ENCODE results near the gene FOXC1.

Gene FOXC1

DNA sequence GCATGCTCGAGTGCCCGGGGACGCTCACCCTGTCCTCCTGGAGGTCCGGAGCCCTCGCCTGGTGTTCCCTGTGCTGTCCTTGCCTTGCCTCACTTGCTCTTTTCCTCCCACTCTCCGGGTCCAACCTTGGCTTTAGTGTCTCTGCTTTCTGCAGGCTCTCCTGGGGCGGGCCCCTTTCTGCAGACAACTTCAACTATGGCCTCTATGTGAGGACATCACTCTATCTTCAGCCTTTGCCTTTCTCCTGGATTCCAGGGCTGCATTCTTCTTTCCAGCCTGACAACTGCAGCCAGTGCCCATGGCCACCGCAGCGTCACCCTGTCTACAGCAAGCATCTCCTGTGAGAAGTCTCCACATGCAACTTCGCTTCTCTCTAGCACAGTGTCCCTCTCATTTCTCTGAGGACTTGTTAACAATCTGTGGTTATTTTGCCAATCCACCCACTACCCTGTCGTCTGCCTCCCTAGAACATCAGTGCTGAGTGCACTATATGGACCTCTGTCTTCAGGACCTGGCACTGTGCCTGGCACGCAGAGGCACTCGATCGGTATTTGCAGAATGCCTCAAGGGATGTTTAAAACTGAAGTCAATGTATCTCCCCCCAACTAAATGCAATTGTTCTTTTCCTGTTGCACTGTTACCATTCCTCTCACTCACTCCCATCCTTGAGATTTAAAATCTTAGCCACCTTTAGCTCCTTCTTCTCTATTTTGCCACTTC lies 35.9 kb downstream of the FOXC1 start:
- no peak for DNase-seq

DNA sequence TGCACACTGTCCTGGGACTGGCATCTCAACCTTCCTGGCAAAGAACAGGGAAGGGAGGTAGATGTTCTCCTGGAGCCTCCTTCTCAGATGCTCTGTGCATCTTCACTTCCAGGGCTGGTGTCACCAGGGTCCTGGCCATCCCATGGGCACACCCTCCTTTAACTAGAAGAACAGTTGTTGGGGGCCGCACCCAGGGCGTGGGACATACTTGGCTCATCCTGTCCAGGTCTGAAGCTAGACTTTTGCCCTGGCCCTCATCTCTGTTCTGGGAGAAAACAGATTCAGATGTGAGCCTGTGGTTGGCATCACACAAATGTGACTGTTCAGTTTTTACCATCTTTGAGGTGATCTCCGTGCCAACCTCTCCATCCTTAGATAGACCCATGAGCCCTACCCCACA lies 41.6 kb downstream of the FOXC1 start:
- DNase-seq, result no peak

GRCh38 chr6:1652842-1653241 lies 43.1 kb downstream of the FOXC1 start:
- no peak for DNase-seq

- no peak for DNase-seq
Measured at GRCh38 chr6:1654054-1654453, 44.3 kb downstream of the FOXC1 start.

DNA sequence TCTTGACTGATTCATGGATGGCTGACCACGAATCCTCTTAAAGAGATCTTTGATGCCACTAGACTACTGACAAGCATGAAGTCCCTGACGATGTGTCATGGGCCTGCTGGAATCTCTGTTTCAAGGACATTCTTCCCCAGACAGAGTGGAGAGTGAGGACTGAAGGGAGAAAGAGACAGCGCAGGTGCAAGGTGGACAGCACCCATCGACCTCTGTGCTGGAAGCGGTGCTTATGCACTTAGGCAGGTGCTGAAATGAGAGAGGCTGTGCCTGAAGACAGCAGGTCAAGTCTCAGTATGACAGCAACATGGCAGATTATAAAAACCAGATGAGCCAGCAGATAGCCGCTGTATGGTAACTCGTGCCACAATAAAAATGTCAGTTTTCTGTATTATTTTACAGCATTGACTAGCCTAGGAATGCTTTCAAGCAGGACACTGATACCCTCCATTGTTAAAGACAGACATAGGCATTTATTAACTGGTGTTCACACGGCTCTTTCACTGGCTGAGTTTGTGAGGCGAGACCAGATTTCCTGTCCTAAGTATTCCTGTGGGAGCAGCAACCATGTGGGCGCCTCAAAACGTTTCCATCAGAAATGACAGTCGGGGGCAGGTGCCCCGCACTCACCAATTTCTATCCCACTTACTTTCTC lies 47.5 kb downstream of the FOXC1 start:
- DNase-seq, result no peak

DNA sequence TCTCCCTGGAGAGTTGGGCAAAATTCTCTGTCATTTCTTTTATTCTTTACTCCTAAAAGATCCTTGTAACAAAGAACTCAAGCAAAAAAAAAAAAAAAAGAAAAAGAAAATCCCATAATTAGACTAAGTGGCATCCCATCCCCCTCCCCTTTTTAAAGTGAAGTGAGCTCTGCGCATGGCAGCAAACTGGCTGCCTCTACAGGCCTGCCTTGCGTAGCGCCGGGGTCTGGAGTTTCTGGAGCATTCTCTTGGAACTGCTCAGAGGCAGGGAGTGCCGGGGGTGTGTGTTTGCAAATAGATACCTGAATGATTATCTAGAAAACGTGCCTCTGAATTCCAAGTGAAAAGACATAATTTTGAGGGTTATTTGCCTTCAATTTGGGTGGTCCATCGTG lies 48.1 kb downstream of the FOXC1 start:
- no peak for DNase-seq

DNA sequence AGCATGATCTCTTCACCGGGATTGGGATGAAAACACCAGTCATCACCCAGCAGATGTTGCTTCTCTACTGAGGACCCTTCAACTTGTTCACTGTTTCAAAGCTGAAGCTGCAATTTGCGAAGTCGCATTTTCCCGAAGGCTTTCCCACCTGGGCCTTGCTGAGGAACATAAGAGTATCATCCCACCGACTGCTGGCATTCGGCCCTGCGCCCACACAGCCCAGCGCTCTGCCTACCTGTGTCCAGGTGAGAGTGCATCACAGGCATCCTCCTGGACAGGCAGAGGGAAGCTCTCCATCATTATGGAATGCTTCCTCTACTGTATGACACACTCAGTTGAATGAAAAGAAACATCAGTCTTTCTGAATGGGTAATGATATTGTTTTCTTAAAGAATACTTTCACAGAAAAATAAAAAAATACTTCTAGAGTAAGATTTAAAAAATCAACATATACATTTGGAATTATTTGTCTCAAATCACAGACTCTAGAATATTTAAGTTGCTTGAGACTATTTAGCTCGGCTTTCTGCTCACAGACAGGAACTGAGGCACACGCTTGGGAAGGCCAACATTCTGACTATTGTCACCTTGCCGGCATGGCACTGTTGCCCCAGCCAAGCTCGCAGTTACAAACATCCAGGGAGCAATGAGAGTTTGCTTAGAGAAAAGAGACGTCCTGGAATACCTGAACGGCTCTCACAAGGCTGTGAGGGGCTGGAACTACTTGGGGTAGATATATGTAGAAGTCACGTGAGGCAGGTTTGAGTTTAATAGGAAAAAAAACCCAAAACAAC lies 48.7 kb downstream of the FOXC1 start:
- no peak for DNase-seq

DNA sequence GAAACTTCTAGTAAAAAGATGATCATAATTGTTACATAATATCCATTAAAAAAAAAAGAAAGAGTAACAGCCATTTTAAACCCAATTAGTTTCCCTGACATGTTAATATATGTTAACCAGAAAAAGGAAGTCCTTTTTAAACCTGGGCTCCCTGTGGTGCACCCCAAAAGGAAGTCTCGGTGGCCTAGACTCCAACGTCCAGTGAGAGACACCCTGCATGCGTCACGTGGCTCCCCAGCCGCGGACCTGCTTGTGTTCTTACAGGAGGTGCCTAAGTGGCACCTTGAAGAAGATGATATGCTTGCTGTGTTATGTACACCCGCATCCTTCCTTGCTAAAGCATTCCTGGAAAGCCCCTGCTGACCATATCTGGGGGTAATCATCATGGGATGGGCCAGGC lies 50.1 kb downstream of the FOXC1 start:
- DNase-seq, result no peak

GRCh38 chr6:1662534-1662933 lies 52.8 kb downstream of the FOXC1 start:
- no peak for DNase-seq
